Right renal cortex interstitium (tissue), 3 donors: ENCODE data around the gene ADGRB3. TPM values are rescaled to one million over a fixed set of nuclear protein-coding genes. Genes with fewer than 3 reads are reported as not detected.
"Not testable (repeated sequence)": the region's sequence is repeated elsewhere in the genome, so short reads cannot be mapped to it uniquely, and the experiment has no call there.

Experiments used
- DNase-seq, 3 donors: peaks; one replicate each; pipeline ENCODE4 v3.0.0-alpha.2; 2013; ENCODE audit warnings: low read depth in 3 of 3, low spot score in 2 of 3
- polyA plus RNA-seq, 3 donors: library from polyadenylated mRNA; unstranded; fragments of 120-200 nt; gene quantifications; one replicate each; pipeline ENCODE4 v1.2.1, GENCODE V29; 2013; ENCODE audit not compliant: insufficient read length in 3 of 3

The ADGRB3 gene
- polyA plus RNA-seq, 3 donors: 4.6 to 5.2 (median 5.1) TPM

DNA sequence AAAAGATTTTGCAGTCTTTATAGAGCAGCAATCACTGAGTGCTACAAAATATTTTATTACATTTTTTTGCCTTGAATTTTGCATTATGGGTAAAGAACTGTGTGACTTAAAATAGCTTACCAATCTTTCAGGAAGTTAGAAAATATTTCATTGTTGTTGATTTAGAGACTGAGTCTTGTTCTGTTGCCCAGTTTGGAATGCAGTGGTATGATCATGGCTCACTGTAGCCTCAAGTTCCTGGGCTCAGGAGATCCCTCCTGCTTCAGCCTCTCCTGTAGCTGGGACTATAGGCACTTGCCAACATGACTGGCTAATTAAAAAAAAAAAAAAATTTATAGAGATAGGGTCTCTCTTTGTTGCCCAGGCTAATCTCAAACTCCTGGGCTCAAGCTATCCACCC lies 100.8 kb downstream of the ADGRB3 start:
- no peak for DNase-seq

DNA sequence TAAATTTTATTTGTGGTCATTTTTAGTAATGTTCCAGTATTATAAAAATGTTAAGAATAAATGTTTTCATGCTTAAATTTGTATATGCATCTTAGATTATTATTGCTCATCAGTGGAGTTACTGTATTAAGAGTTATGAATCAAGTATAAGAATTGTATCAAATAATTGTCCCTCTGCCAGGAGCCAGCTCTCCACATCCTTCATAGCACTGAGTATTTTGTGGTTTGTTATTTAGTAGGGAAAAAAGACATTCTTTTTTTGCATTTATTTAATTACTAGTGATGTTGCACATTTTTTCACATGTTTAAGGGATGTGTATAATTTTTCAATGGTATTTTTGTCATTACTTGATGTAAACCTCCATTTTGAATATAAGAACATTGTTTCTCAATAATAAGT lies 102.0 kb downstream of the ADGRB3 start:
- DNase-seq: no peak

DNA sequence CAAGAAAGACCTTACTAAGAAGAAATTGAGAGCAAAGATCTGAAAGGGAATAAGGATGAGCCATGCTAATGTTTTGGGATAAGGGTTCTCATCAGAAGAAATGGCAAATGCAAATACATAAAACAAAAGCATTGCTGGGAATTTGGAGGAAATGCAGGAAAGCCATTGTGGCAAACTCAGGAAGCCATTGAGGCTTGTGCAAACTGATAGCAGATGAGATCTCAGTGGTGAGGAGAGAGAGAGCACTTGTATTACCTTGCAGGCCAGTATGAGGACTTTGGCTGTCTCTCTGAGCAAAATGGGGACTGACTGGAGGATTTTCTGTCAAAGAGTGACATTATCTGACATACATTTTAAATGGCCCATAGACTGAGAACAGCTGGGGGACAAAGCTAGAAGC lies 103.0 kb downstream of the ADGRB3 start:
- DNase-seq: no peak

DNA sequence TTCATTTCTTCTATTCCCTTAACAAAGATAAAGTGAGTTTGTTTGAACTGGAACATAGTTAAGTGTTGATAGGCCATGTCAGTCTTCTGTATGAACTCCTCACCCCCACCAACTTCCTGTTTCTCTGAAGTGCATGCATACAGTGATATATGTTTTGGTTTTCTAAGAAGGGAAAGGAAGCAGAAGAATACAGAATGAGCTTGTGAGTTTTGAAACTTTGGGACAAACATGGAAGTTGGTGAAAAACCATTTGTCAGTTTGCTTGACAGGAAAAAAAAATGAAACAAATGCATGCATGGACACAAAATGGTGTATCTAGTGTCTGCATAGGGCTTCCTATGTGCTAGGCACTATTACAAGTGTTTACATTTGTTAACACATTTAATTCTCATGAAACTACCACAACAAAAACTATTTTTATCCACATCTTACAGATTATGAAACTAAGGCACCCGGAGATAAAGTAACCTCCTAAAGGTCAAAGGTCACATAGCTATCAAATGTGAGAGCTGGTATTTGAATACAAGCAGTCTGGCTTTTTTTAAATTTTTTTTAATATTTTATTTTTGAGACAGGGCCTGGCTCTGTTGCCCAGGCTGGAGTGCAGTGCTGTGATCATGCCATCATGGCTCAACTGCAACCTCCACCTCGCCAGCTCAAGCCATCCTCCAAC lies 105.9 kb downstream of the ADGRB3 start:
- no peak for DNase-seq

DNA sequence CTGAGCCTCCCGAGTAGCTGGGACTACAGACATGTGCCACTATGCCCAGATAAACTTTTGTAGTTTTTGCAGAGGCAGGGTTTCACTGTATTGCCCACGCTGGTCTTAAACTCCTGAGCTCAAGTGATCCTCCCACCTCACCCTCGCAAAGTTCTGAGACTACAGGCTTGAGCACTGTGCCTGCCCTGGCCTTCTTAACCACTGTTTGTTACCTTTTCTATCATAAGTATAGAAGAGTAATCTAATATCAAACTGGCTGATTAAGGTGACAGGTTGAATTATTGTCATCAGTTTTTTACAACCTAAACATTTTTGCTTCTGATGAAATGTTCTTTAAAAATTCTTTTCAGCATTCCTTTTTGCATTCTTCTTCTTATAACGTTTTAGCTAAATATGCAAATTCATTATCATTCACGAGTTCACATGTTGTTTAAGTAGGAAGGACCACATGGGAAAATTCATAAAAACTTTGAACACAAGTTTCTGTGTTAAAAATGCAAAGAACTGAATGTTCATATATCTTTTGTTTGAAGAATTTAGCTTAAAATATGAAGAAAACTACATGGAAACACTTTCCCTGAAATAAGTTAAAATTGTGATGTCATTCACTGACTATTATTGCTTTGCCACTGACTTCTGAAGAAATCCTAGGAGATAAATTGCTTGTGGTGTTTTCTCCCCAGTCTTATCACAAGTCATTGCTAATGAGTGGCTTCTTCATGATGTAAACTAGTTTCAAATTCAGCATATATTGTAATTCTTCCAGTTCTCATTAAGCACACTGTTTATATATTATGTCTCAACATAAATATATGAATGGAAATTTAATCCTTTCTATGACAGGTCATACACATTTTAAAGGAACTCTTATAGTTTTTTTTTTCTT lies 106.7 kb downstream of the ADGRB3 start:
- DNase-seq: no peak

DNA sequence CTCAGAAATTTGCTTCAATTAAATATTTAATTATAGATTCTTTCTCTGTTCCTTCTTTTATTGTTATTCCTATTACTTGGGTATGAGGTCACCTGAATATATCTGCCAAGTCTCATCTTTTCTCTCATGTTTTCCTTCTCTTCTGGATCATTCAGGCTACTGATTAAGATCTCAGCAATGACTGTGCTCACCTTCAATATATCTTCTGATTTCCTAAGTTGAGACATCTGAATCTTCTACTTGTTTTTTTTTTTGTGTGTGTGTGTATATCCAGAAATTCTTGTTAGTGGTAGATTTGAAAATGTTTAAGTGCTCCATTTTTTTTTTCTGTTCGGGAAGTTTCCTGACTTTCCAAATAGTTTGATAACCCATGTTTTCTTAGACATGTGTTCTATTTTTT lies 108.0 kb downstream of the ADGRB3 start:
- no peak for DNase-seq

DNA sequence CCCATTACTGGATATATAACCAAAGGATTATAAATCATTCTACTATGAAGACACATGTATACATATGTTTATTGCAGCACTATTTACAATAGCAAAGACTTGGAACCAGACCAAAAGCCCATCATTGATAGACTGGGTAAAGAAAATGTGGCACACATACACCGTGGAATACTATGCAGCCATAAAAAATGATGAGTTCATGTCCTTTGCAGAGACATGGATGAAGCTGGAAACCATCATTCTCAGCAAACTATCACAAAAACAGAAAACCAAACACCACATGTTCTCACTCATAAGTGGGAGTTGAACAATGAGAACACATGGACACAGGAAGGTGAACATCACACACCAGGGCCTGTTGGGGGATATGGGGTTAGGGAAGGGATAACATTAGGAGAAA lies 109.3 kb downstream of the ADGRB3 start:
- not testable (repeated sequence) for DNase-seq

DNA sequence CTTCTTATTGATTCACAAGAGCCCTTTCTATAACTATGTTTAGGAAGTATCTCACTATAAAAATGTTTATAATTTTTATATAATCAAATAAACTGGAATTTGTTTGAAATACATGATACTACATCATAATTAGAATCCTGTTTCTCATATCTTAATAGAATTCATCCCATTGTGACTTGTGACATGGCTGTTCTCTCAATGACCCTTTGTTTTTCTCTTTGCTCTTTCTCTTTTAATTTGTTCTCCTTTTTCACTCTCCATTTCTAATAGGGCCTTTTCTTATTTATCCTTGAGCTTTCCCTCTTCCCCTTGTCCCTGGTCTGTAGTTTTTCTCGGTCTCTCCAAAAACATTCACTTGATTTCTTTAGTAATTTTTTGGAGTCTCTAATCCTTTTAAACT lies 111.3 kb downstream of the ADGRB3 start:
- no peak for DNase-seq

DNA sequence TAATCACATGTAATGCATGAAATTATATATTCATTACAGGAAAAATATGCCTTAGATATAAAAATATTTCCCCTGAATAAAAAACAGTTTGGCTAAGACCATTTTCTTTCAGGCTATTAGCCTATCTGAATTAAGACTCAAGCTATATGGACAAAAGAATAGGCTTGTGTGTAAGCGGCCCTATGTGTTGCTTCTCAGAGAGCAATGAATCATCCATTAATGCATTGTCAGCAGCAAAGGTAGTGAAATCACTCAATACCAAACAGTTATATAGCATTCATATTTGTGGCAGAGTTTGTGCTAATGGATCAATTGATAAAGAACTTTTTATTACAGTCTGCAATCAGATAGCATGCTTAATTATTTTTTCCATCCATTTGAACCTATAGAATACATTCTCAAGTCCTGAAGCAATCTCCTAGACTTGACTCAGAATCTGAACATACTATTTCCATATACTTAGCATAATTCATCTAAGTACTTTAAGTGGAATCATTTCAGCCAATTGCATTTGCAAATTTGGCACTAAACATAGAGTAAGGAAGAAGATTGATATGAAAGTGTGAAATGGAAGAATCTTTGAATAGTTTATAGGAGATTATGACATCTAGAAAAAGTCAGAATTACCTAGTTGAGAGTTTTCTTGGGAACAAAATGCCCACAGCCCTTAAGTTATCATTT lies 112.2 kb downstream of the ADGRB3 start:
- DNase-seq: no peak

DNA sequence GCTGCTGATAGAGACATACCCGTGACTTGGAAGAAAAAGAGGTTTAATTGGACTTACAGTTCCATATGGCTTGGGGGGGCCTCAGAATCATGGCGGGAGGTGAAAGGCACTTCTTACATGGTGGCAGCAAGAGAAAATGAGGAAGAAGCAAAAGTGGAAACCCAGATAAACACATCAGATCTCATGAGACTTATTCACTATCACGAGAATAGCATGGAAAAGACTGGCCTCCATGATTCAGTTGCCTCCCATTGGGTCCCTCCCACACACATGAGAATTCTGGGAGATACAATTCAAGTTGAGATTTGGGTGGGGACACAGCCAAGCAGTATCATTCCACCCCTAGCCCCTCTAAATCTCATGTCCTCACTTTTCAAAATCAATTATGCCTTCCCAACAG lies 112.8 kb downstream of the ADGRB3 start:
- not testable (repeated sequence) for DNase-seq

DNA sequence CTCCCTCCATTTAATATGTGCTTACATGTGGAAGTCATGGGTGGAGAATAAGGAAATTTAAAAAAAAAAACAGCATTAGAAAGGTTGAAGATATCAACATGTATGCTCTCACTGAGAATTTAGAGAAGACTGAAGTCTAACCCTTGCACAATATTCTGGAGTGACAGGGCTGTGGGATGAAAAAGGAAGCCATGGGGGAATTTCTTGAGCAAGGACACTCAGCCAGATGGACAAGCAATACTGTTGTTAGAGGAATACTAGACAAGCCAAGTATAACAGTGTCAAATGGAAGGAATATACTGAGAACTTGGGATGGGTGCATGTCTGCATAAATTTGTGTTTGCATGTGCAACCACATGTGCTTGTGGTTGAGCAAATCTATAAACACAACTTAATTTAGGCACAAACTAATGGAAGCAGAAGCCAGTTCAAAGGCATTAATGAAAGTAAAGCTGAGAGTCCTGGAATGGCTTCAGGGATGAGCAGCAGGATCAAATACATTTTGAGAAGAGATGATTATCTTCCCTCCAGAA lies 119.7 kb downstream of the ADGRB3 start:
- no peak for DNase-seq

DNA sequence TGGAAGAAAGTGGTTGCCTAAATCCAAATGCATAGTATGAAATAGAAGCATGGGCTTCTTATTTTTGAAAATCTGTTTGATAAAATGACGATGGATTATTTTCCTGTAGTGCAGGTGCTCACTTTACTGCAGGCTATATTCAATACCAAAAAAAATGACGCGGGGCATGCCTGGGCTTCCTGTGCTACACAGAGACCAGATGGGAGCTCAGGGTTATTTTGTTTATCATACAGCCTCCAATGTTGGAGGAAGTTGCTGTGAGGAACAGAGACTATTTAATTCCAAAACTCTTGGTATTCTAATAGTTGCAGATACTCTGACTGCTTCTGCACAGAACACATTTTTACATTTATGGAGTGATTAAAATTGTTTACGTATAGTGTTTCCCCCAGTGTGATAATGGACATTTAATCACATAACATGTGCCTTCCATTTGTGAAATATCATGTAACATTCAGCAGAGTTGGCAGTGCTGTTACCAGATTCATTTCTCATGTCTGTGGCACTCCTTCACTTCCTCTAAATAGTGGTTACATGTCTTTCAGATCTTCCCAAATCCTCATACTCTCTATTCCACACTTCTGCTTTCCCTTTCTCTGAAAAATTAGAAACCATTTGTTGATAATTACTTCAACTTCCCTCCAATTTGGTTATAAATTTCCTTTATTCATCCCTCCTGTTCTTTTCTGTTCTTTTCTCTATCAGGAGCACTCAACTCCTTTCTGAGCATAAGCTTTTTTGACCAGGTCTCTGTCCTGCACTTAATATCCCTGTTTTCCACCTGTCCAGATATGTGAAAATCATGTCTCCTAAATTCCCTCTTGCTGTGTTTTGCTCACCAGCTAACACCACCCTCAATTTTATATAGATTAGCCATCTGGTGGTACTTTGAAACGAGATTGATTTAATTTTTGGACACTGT lies 121.6 kb downstream of the ADGRB3 start:
- DNase-seq: no peak

DNA sequence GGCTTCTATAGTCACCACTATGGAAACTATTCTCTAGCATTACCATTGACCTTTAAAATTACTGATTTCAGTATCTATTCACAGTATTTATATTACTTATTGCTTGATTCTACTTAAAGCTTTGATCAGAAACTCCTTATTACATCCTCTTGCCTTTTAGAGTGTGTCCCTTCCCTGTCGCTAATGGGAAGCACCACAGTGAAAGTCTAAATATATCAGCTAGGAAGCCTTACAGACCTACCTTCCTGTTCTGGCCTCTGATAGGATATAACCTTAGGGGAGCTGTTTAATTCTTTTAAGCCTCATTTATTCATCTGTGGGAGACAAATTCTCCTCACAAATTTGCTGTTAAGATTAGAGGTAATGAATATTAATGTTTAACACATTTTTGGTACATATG lies 122.7 kb downstream of the ADGRB3 start:
- DNase-seq: no peak

DNA sequence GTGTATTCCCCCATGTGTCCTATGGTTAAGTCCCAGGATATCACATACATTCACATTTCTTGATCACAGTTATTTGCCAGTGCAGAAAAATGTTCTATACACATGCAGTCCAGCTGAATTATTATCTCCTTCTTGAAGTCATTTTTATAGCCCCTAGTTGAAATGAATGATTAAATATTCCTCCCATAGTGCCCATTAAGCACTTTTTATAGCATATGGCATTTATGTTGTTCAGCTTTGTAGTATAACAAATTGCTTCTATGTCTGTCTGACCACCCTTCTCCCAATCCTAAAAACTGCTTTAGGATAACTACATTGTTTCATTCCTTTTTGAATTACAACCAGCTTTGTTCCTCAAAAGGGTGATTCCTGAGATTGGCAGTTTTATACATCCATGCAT lies 123.5 kb downstream of the ADGRB3 start:
- DNase-seq: no peak

DNA sequence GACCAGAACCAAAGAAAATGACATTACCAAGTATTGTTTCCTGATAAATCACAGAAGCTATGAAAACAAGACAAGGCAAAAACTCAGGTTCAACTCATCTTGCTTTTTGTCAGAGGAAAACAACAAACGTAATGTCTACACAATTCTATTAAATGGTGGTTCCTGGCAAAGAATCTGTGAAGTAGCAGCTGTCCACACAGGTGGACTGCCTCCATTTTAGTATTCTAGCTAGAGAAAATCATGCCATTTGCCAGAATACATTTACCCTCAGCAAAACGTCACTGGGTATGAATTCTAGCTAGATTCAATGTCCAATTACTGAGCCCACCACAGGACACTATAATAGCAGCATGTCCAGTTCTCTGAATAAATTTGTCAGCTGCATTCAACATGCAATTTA lies 125.4 kb downstream of the ADGRB3 start:
- DNase-seq: no peak

DNA sequence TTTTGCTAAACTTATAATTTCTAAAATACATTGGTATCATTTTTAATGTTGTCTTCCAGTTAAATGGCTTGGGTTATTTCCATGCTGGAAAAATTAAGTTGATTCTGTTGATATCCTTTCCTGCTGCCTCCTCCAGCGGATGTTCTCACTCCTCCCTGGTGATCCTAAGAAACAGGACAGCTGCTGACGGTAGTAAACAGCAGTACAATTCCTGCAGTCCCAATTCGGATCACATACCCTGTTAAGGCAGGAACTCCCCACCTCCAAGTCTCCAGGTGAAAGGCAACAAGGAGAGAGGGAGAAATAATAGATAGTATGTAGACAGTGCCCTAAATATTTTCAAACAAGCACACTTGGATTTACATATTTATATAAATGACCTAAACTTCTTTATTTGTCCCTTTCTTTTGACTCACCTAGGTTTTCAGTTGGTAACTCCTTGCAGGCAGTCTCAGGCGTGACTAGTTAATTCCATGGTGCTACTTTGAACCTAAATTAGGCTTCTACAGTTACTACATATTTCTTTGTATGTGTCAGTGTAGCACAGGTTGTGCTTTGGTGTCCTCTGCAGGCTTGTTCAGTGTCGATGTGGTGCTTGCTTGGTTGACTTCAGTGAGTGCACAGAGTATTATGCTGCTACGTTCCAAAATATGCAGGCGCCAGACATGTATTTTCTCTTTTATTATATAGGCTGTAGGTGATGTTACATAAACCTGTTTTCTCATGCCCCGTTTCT lies 126.0 kb downstream of the ADGRB3 start:
- no peak for DNase-seq

DNA sequence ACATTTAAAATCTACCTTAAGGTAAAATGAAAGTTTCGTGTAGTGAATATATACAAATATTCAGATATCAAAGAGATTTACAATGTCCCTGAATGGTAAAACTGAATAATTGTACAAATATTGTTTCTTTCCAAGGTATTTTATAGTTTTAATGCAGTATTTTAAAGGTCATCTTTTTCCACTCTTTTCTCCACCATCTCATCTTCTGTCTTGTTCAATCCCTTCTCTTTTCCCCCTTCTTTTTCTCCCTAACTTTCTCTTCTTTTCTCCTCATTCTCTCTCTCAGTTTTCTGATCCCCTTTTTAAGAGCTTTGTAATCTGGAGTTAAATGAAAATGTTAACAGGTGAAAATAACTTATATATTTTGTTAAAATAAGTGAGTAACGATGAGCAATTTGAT lies 126.9 kb downstream of the ADGRB3 start:
- DNase-seq: no peak

DNA sequence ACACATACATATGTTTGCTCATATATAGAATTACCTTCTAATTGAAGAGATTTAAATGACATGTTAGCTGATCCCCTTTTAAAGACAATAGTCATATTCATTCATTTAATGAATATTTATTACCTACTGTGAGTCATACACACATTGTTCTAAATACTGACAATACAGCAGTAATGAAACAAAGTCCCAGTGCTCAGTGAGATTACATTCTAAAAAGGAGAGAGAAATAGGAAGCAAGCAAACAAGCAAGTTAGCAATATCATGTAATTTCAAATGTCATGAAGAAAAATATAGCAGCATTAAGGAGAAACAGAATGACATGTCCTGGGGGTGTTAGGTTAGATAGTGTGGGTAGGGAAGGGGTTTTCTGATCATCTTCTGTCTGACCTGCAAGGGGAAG lies 136.3 kb downstream of the ADGRB3 start:
- no peak for DNase-seq

DNA sequence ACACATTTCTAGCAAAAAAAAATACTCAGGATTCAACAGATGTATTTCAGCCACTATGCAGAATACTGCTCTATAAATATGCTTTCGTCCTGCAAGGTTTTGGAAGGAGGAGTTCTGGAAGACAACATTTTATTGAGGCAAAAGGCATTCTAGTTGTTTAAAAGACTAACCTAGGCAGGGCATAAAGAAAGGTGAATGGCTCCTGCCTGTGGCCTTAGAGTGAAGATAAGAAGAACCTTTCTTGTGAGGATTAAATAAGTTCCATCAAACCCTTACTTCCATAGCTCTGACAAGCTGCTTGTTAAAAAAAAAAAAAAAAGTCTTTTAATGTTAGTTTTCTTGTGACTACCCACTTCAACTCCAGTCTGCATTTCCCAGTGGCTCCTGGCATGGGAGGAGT lies 139.8 kb downstream of the ADGRB3 start:
- no peak for DNase-seq

DNA sequence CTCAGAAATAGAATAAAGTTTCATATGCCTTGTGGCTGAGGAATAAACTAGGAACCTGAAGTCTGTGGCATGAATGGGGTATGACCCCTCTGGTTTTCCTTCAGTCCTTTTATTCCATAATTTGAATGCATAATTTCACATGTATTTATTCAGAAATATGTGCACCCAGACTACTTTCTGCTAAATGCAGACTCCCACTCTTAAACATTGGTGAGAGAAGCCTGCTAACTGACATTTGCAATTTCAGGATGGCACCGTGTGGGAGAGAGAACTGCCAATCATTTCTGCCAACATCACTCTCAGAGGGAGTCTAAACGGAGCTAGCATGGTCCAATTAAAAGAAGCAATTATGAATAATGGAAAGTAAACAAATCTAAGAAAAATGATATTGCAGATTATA lies 141.3 kb downstream of the ADGRB3 start:
- DNase-seq: no peak
